Chondrocyte (in vitro differentiated cells): ENCODE data around the gene ZNHIT6. TPM values are rescaled to one million over a fixed set of nuclear protein-coding genes. Genes with fewer than 3 reads are reported as not detected.

Experiments used
- DNase-seq: peaks from one replicate; pipeline ENCODE4 v3.0.0; 2021; ENCODE audit warnings: mixed read lengths, low spot score
- H3K27ac Mint-ChIP-seq: one replicate; pipeline ENCODE4 v1.8.0; 2021; ENCODE audit warnings: mild to moderate bottlenecking, moderate library complexity, mixed read lengths; ENCODE audit not compliant: unreplicated experiment
- H3K27me3 Mint-ChIP-seq: 2 replicates; pipeline ENCODE4 v1.8.0; 2021; ENCODE audit warnings: low read depth, mixed read lengths
- H3K36me3 Mint-ChIP-seq: 2 replicates; pipeline ENCODE4 v1.8.0; 2021; ENCODE audit warnings: low read depth, mixed read lengths
- H3K4me1 Mint-ChIP-seq: 2 replicates; pipeline ENCODE4 v1.8.0; 2021; ENCODE audit warnings: low read depth, mild to moderate bottlenecking, mixed read lengths
- H3K4me3 Mint-ChIP-seq: one replicate; pipeline ENCODE4 v1.8.0; 2021; ENCODE audit warnings: mild to moderate bottlenecking, moderate library complexity, mixed read lengths; ENCODE audit not compliant: unreplicated experiment
- H3K9me3 Mint-ChIP-seq: 2 replicates; pipeline ENCODE4 v1.8.0; 2021; ENCODE audit warnings: low read depth, mixed read lengths
- total RNA-seq: library from RNA; stranded (reverse); gene quantifications from 3 replicates; pipeline ENCODE4 v1.2.1, GENCODE V29; 2021
- TF ChIP-seq, protein P1 (sequence below): fragments of 200-600 bp; sonication (generic); IDR thresholded peaks from 2 replicates; pipeline ENCODE4 v1.5.0; 2021; ENCODE audit warnings: antibody characterized with exemption, mild to moderate bottlenecking, moderate library complexity

Gene ZNHIT6
- total RNA-seq, 1 donor from 2014 or later, result 14.3 TPM

- Mint-ChIP-seq H3K4me1 (peaks cover 17% of the 10 kb centered on the region), H3K27ac (no peak overlapping the region), H3K9me3 (peaks cover 4% of the 10 kb centered on the region), H3K36me3 (peaks cover 17% of the 10 kb centered on the region), H3K27me3 (no peaks in the 10 kb centered on the region), H3K4me3 (no peak overlapping the region)
- TF ChIP-seq, protein P1, sequence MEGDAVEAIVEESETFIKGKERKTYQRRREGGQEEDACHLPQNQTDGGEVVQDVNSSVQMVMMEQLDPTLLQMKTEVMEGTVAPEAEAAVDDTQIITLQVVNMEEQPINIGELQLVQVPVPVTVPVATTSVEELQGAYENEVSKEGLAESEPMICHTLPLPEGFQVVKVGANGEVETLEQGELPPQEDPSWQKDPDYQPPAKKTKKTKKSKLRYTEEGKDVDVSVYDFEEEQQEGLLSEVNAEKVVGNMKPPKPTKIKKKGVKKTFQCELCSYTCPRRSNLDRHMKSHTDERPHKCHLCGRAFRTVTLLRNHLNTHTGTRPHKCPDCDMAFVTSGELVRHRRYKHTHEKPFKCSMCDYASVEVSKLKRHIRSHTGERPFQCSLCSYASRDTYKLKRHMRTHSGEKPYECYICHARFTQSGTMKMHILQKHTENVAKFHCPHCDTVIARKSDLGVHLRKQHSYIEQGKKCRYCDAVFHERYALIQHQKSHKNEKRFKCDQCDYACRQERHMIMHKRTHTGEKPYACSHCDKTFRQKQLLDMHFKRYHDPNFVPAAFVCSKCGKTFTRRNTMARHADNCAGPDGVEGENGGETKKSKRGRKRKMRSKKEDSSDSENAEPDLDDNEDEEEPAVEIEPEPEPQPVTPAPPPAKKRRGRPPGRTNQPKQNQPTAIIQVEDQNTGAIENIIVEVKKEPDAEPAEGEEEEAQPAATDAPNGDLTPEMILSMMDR, result no peak
- DNase-seq, result no peak
Measured at GRCh38 chr1:85707267-85707989, 805 bp downstream of the ZNHIT6 start.

DNA sequence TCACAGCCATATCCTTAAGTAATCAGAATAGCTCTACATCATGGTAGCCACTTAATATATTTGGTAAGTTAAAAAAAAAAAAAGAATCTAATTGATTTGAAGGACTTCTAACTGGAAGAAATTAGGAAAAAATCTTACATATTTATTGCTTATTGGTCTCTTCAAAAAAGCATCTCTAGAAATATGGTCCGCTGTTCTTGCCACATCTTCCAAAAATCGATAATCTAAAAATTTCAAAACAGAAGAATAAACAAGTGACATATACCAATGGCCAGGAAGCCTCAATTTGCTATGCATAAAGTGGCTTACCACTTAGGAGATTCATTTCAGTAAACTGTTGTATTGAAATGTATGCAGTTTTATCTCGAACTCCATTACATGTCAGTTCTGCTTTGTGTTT lies 2.3 kb downstream of the ZNHIT6 start:
- Mint-ChIP-seq H3K4me1 (peaks cover 17% of the 10 kb centered on the region), H3K36me3 (peaks cover 19% of the 10 kb centered on the region), H3K9me3 (peaks cover 4% of the 10 kb centered on the region), H3K27me3 (no peaks in the 10 kb centered on the region), H3K4me3 (no peak overlapping the region), H3K27ac (no peak overlapping the region)
- TF ChIP-seq, protein P1, result no peak
- DNase-seq, result no peak

- Mint-ChIP-seq H3K4me1 (peaks cover 12% of the 10 kb centered on the region), H3K4me3 (no peak overlapping the region), H3K27ac (no peak overlapping the region), H3K9me3 (peaks cover 4% of the 10 kb centered on the region), H3K27me3 (no peaks in the 10 kb centered on the region), H3K36me3 (peaks cover 20% of the 10 kb centered on the region)
- TF ChIP-seq, protein P1, result no peak
- DNase-seq, result no peak
Measured at GRCh38 chr1:85700422-85700821, 7.8 kb downstream of the ZNHIT6 start.

DNA sequence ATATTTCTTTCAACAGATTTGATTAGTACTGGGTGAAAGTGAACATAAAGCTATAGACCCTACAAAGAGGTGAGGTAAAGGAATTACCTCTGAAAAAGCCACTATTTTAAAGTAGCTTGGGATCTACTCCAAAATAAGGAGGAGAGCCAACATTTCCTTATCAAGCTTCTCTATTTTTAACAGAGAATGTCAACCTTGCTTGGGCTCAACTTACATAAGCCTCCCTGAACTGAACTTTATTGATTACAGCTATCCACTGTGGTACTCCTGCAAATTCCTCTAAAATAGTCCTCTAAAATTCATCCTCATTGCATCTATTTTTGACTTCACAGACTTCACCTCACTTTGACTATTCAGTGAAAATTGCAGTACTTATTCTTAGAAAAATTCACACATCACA lies 10.3 kb downstream of the ZNHIT6 start:
- Mint-ChIP-seq H3K4me1 (peaks cover 9% of the 10 kb centered on the region), H3K27me3 (no peaks in the 10 kb centered on the region), H3K27ac (no peak overlapping the region), H3K9me3 (no peaks in the 10 kb centered on the region), H3K36me3 (peaks cover 7% of the 10 kb centered on the region), H3K4me3 (no peak overlapping the region)
- DNase-seq, result no peak
- TF ChIP-seq, protein P1, result no peak

DNA sequence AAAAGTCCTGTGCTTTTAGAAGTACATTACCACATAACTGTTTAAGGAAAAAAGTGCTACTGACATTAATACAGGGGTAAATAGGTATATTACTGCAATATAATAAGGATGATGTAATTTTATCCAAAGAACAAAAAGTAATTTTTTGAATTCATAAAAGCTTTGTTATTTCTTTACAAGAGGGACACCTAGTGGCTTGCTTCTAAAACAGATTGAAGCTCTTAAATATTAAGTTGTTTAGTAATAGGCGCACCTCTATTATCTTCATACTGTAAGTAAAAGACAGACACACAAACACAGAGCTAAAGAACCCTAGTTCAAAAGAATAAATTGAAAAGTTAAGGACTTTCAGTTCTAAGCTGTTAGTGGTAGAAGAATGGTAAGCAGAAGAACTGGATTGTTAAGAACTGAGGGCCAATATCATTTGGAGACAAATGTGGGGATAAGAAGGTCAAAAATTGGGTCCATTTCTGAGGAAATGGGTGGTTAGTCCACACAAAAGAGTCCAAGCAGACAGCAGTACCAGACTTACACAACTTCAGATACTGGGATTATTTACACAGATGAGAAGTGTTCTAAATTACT lies 15.4 kb downstream of the ZNHIT6 start:
- Mint-ChIP-seq H3K27me3 (no peaks in the 10 kb centered on the region), H3K4me1 (peaks cover 35% of the 10 kb centered on the region), H3K36me3 (no peaks in the 10 kb centered on the region), H3K4me3 (no peak overlapping the region), H3K9me3 (no peaks in the 10 kb centered on the region), H3K27ac (peak overlapping the region; percentile 81)
- no peak for DNase-seq
- TF ChIP-seq, protein P1, result peak; percentile 95
